ENCODE measurements around the gene SLC43A3. TPM values are rescaled to one million over a fixed set of nuclear protein-coding genes. Genes with fewer than 3 reads are reported as not detected.

Gene SLC43A3
- total RNA-seq, 1 donor from 2014 or later = 27.2 TPM

DNA sequence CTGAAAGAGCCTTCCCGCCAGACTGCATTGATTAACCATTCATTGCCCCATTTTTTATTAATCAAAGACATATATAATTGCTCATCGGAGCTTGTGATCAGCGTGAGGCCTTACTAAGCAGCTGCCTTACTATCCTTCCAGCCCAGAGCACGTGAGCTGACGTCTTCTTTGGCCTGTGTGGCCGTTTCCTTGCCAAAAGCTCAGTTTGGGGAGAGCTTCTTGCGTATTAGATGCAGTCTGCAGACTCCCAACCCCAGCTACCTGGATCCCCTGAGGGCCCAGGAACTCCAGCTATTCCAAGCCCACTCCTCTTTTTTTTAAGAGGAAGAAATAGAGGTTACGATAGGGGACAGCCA lies 784 bp upstream of the SLC43A3 start:
- peak; percentile 78 for DNase-seq (ENCODE audit: low spot score)

- no peak for DNase-seq (ENCODE audit: low spot score)
These were observed 437 bp downstream of the SLC43A3 start for GRCh38 chr11:57426439-57426928.

DNA sequence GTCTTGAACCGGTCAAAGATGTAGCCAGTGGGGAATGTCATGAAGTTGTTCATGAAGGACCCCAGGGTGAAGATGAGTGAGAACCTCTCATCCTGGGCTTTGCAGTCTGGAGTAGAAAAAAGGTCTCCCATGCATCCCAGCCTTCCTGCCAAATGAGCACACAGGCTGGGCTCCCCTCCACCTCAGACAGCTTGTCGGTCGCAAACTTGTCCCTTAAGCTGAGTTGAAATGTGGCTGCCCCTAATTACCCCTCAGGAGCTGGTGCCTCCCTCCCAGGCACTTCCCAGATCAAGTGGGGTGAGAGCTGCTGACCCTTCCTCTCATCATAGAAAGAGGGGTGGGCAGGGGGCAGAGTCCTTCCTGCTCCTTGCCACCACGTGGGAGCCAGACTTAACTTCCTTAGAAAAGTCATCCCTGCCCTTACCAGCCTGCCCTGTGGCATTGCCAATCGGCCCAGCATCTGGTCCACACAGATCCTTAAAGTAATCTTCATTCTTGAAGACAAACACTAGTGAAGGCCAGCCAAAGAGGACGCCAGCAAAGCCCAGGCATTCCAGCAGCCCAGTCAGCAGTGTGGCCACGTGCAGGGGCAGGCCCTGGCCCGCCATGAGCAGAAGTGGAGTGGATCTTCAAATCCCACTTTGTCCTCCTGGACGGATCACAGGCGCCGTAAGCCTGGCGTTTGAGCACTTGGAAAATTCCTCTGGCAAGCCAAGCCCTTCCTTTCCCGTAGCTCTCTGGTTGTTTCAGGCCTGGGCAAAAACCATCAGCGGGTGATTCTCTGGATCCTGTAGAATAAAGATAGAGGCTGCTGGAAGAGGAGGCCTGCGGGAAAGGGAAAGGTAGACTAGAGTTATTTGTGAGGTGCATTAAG lies 1.1 kb downstream of the SLC43A3 start:
- peak; percentile 56 for DNase-seq (ENCODE audit: low spot score)

DNA sequence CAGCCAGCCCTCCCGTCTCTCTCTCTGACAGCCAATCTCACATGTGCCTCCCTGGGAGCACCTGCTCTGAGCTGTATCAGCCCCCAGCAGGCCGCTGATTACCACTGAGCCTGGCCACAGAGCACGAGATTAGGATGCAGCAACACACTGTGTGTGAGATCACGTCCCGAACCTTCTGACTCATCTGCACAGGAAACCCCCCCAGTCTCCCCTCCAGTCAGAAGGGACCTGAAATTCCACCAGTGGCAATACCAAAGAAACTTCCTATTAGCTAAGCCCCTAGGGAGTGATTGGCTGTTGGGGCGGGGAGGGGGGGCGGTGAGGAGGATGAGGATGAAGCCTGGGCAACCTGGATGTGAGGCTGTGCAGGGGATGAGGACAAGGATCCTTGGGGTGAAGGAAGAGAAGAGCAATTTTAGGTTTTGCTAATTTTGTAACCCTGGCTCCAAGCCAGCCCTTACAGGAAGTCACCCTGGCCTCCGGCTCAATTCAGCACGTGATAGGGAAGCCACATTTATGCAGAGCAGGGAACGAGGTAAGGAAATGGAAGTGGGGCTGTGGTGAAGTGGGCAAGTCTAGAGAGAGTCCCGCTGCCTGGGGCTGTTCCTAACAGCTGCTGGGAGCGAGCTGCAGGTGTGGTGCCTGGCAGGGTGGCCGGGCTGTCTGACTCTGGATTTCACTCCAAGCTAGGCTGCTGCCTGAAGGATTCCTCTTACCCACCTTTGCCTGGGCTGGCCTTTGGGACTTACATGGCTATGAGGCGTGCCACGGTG lies 1.9 kb downstream of the SLC43A3 start:
- peak; percentile 73 for DNase-seq (ENCODE audit: low spot score)

DNA sequence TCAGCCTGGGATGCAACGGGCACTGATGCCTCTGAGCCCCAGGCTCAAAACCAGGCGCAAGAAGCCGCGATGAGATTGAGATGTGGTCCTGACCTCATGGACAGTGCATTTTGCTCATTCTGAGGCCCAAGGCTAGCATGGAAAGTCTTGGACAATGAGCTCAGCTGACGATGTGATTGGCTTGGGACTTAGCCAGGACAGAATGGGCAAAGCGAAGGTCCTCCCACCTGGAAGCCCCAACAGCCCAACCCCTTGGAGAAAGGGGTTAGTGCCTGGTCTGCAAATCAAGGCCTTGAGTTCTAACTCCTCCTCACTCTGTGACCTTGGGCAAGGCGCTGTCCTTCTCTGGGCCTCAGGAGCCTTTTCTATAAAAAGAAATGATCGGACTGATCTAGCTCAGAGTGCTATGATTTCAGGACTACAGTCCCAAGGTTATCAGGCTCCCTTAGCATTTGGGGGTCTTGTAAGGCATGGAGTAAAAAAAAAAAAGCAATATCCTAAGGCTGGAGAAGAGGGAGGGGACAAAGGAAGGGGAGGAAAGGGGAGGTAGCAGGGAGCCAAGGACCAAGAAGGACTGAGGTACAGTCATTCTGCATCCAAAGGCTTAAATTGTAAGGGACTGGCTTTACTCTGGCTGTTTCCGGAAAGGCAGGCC lies 2.7 kb downstream of the SLC43A3 start:
- no peak for DNase-seq (ENCODE audit: low spot score)

DNA sequence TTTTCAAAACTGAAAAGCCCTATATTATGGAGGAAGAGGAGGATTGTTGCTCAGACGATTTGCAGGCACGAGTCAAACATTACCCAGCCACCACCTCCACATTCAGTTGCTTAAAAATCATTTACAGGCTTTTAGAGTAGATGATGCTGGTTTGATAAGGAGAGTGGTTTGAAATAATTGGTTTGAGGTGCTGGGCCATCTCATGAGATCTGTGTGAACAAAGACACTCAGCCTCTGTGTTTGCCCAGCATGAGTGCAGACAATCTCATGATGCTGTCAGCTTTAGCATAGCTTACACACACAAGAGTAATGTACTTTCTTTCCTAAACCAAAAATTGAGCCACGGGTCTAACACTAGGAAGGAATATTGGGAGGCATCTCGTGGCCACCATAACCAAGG lies 4.3 kb downstream of the SLC43A3 start:
- no peak for DNase-seq (ENCODE audit: low spot score)

DNA sequence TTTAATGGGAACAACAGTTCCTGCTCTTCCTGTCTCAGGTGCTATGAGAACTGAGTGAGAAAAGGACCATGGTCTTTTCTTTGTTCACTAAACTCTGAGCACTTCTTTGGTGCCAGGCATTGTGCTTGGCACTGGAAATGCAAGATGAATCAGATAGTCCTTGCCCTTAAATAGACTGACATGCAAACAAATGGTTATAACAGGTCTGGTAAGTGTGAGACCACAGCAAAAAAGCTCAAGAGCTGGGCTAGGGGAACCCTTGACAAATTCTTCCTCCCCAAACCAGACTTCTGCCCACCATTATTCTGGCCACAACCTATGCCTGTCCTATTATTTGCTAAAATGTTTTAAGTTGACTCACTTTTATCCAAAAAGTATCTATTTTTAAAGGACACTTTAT lies 5.1 kb downstream of the SLC43A3 start:
- no peak for DNase-seq (ENCODE audit: low spot score)

- DNase-seq (ENCODE audit: low spot score) = no peak
These were observed 5.9 kb downstream of the SLC43A3 start for GRCh38 chr11:57421066-57421465.

DNA sequence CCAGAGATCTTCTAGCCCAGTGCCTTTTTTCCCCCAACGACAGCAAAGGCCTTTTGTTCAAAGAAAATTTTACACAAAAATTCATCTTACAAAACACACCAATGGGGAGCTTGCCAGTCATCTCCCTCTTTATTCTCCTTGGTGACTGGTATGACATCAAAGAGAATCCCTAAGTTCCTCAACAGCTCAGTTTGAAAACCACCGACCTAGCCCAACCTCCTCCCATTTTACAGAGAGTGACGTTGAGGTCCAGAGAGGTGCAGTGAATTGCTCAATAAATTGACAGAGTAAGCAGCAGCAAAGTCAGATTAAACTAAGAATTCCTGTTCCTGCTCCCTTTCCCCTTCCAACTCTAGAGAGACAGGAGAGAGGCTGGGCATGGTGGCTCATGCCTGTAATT lies 7.8 kb downstream of the SLC43A3 start:
- no peak for DNase-seq (ENCODE audit: low spot score)

DNA sequence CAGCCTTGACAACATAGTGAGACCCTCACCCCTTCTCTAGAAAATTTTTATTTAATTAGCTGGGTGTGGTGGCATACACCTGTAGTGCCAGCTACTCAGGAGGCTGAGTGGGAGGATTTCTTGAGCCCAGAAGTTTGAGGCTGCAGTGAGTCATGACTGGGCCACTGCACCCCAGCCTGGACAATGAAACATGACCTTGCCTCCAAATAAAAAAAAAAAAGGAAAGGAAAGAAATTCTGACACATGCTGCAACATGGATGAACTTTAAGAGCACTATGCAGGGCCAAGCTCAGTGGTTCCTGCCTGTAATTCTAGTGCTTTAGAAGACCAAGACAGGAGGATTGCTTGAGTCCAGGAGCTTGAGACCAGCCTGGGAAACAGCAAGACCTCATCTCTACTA lies 8.8 kb downstream of the SLC43A3 start:
- DNase-seq (ENCODE audit: low spot score) = no peak

DNA sequence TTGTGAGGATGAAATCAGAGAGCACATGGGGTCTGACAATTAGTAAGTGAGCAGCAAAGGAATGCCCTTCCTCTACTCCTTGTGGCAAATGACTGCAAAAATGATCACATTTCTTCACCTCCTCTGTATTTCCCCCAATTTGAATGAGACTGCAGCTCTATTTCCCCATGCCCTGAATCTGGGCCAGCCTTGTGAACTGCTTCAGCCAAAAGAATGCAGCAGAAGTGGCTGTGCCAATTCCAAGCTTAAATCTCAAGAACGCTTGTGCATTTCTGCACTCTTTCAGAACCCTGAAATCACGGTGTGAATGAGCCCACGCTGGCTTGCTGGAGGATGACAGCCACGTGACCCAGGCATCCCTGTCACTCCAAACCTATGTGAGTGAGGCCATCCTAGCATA lies 9.9 kb downstream of the SLC43A3 start:
- DNase-seq (ENCODE audit: low spot score) = no peak

- DNase-seq (ENCODE audit: low spot score) = no peak
These were observed 10.5 kb downstream of the SLC43A3 start for GRCh38 chr11:57416436-57416835.

DNA sequence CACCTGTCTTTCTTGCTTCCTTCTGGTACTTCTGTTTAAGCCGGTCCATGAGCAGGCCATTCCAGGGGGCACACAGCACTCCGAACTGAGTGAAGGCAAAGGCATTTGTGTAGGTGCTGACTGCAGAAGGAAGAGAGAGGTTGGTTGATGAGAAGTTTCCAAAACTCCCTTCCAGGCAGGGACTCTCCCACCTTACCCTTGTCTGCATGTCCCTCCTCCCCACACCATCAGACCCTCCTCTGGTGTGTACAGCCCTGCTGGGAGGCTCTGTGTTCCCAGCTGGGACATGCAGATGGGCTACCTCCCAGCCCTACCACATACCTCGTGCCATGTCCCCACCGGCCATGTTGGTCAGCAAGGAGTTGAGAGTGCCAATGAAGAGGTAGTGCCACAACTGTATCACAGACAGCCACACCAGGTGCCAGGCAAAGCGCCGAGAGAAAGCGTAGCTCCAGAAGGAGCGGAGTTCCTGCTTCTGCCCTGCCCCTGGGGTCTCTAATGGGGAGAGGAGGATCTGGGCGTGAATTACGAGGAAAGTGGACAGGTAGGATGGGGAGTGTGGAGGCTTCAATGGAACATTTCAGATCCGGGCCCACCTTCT lies 12.2 kb downstream of the SLC43A3 start:
- DNase-seq (ENCODE audit: low spot score) = no peak

DNA sequence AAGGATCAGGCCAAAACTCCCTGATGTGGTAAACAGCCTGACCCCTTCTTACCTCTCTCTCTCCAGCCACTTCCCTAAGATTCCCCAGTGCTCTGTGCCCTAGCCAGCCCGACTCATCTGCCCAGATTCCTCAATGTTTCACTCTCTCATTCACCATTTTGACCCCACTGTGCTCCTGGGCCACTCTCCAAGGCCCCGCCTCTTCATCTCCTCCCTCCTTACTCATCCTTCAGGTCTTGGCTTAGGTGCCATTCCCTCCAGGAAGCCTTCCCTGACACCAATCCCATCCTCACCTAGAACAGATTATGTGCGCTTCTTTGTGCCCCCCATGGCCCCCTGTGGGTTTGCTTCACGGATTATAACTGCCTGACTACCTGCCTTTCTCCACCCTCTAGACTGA lies 13.2 kb downstream of the SLC43A3 start:
- DNase-seq (ENCODE audit: low spot score) = no peak

DNA sequence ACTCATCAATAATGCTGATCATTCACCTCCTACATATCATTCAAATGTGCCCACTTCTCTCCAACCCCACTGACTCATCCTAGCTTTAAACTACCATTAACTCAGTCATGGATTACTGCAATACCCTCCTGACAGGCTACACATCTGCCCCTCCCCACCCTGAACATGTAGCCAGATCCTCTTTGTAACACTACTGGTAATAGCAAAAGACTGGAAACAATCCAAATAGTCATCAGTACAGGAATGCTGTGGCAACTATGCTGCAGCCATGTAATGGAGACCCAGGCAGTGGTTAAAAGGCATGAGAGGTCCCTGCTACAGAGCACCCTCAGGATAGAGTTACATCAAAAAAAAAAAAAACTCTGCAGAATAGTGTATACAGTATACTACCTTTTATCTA lies 16.6 kb downstream of the SLC43A3 start:
- DNase-seq (ENCODE audit: low spot score) = no peak

- DNase-seq (ENCODE audit: low spot score) = no peak
These were observed 17.4 kb downstream of the SLC43A3 start for GRCh38 chr11:57409321-57410100.

DNA sequence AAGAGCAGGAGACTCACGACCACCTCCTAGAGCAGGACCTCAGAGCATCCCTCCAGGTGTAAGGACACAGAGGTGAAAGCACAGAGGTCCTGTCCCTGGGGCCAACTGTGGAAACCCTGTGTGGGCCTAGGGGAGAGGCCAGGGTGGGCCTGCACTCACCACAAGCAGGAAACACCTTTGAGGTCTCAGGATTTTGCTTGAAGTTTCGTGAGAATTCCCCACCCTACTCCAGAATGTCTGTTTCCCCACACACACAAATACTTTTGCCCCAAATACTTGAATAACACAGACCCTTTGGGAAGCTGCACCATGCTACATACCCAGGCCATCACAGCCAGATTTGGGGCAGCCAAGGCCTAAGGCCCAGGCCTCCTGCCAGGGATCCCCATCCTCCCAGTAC lies 18.1 kb downstream of the SLC43A3 start:
- DNase-seq (ENCODE audit: low spot score) = no peak

GRCh38 chr11:57407941-57408475 lies 18.9 kb downstream of the SLC43A3 start:
- no peak for DNase-seq (ENCODE audit: low spot score)

- no peak for DNase-seq (ENCODE audit: low spot score)
These were observed 19.7 kb downstream of the SLC43A3 start for GRCh38 chr11:57407010-57407920.

DNA sequence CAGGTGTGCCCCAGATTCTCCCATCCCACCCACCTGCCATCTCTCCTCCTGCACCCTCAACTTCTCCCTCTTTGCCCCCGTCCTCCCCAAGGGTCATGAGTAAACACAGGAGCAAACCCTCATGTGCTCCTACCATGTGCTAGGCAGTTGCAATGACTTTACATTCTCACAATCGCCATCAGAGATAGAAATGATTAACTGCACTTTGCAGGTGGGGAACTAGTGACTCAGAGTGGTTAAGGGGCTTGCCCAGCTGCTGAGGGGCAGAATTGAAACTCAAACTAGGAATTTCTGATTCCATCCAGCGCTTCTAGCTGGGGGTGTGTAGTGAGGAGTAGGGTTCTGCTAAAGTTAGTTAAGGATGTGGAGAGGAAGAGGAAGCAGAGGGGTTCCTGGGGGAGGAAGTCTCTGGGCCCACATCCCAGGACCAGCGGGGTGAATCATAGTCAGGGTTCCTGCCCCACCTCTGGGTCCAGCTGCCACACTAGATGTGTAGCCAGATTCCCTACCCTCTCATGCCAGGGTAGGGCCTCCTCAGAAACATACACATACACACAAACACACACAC lies 20.5 kb downstream of the SLC43A3 start:
- no peak for DNase-seq (ENCODE audit: low spot score)

All from ureter (tissue), 1 donor.